Gastrocnemius medialis (tissue), 4 donors: Measurements from ENCODE around the gene APPBP2.

ENCODE experiments used
- CTCF ChIP-seq, 5 experiments: fragments of 450-650 bp in 3 of 5; fragments of 200-600 bp in 2 of 5; sonication (generic) in 2 of 5; IDR thresholded peaks in 4 of 5; conservative IDR thresholded peaks in 1 of 5; 1 replicate in 4 of 5; 2 replicates in 1 of 5; pipeline ENCODE4 v1.5.1; 2016 to 2019; ENCODE audit warnings: antibody characterized with exemption in 5 of 5, mild to moderate bottlenecking in 3 of 5, moderate library complexity in 3 of 5
- POLR2A ChIP-seq, 2 donors: fragments of 450-650 bp; IDR thresholded peaks; one replicate each; pipeline ENCODE4 v1.6.1; 2017; ENCODE audit warnings: antibody characterized with exemption in 2 of 2, mild to moderate bottlenecking in 2 of 2, moderate library complexity in 2 of 2

- TF ChIP-seq CTCF (IDR thresholded peaks at IDR 0.05 in 4 of 5, conservative IDR thresholded peaks at IDR 0.05 in 1 of 5) = peak; percentile 87 to 96 (median 94)
- TF ChIP-seq POLR2A (IDR thresholded peaks at IDR 0.05) = no peak
Measured at GRCh38 chr17:60421273-60422161, 104.5 kb downstream of the APPBP2 start.
